ENCODE data around the gene CADM2. TPM values are rescaled to one million over a fixed set of nuclear protein-coding genes. Genes with fewer than 3 reads are reported as not detected.

The CADM2 gene
- total and polyA plus RNA-seq, 2 experiments from 2014 or later, result 13.3 to 47.5 TPM

DNA sequence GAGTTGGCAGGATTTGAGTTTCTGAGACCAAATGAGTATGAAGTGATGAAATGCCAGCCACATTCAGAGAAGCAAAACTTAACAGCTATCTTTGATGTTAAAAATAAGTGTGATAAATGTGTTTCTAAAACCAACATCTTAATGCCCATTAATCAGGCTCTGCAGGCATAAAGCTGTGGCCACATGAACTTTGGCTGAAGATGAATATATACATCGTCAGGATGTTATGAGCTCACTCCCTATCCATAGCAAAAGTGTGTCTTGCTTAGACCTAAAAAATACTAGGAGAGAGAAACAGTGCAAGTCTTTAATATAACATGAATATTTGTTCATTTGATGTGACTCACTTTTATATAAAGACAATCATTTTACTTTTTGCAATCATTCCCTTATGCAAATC is 218.0 kb downstream of the CADM2 start (continued):
- TF ChIP-seq NANOG (IDR thresholded peaks at IDR 0.05; ENCODE audit: borderline replicate concordance), result no peak
- TF ChIP-seq, protein P1, sequence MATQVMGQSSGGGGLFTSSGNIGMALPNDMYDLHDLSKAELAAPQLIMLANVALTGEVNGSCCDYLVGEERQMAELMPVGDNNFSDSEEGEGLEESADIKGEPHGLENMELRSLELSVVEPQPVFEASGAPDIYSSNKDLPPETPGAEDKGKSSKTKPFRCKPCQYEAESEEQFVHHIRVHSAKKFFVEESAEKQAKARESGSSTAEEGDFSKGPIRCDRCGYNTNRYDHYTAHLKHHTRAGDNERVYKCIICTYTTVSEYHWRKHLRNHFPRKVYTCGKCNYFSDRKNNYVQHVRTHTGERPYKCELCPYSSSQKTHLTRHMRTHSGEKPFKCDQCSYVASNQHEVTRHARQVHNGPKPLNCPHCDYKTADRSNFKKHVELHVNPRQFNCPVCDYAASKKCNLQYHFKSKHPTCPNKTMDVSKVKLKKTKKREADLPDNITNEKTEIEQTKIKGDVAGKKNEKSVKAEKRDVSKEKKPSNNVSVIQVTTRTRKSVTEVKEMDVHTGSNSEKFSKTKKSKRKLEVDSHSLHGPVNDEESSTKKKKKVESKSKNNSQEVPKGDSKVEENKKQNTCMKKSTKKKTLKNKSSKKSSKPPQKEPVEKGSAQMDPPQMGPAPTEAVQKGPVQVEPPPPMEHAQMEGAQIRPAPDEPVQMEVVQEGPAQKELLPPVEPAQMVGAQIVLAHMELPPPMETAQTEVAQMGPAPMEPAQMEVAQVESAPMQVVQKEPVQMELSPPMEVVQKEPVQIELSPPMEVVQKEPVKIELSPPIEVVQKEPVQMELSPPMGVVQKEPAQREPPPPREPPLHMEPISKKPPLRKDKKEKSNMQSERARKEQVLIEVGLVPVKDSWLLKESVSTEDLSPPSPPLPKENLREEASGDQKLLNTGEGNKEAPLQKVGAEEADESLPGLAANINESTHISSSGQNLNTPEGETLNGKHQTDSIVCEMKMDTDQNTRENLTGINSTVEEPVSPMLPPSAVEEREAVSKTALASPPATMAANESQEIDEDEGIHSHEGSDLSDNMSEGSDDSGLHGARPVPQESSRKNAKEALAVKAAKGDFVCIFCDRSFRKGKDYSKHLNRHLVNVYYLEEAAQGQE (IDR thresholded peaks at IDR 0.05; ENCODE audit: unreplicated experiment), result no peak

DNA sequence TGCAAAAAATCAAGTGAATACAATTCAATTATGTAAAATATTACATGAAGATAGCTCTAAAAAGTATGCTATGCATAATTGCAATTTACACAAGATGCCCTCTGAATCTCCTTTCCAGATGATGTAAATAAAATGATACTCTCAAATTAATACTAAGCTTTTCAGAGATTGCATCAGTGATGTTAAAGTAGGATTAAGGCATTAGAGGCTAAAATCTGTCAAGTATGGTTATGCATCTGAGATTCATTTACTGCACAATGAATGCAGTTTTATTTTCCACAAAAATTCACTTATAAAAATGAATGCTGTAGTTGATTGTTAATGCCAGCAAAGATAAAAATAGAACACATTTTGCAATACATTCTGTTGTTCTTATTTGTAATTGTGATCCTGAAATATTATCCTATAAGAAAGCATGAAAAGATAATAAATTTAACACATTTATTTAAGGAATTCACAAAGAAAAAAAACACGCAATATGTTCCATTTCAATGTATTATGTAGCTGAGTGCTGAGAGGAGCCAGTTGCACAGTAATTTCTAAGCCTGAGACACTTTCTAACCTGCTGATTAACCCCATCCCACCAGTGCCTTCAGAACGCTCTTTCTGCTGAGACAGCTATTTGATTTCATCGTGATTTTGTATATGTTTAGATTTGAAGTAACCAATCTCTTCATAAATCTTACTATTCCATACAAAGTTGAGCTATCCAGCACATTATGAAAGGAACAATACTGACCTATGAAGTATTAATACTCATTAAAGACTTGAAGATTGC is 224.4 kb downstream of the CADM2 start:
- H3K27ac Mint-ChIP-seq, result no peak overlapping the region
- H3K4me3 Mint-ChIP-seq, result no peak overlapping the region
- Histone ChIP-seq H3K27ac (ENCODE audit: low read depth) (no peak overlapping the region), H3K79me2 (replicated peaks; ENCODE audit: insufficient read depth) (no peaks in the 10 kb centered on the region), H4K20me1 (replicated peaks; ENCODE audit: insufficient read depth) (no peaks in the 10 kb centered on the region), H3K4me3 (no peak overlapping the region), H3K9me2 (ENCODE audit: insufficient read depth) (no peaks in the 10 kb centered on the region), H3K4me2 (no peak overlapping the region), H2AFZ (no peak overlapping the region), H3F3A (replicated peaks; ENCODE audit: low read depth) (no peaks in the 10 kb centered on the region), H3K27me3 (ENCODE audit: insufficient read depth) (no peaks in the 10 kb centered on the region), H3K36me3 (ENCODE audit: insufficient read depth) (no peaks in the 10 kb centered on the region), H3K4me1 (ENCODE audit: insufficient read depth) (no peaks in the 10 kb centered on the region)
- no peaks in the 10 kb centered on the region for H3K4me1 Mint-ChIP-seq
- no peaks in the 10 kb centered on the region for H3K27me3 Mint-ChIP-seq (ENCODE audit: insufficient read depth, low read depth, poor library complexity)
- DNase-seq (ENCODE audit: low spot score) (no peak), ATAC-seq (no peak)
- H3K36me3 Mint-ChIP-seq (ENCODE audit: low read depth), result no peaks in the 10 kb centered on the region
- no peaks in the 10 kb centered on the region for H3K9me3 Mint-ChIP-seq
- TF ChIP-seq ZNF331 (CRISPR knock-in tag; IDR thresholded peaks at IDR 0.05; ENCODE audit: low read depth), result no peak
- TF ChIP-seq, protein P2, sequence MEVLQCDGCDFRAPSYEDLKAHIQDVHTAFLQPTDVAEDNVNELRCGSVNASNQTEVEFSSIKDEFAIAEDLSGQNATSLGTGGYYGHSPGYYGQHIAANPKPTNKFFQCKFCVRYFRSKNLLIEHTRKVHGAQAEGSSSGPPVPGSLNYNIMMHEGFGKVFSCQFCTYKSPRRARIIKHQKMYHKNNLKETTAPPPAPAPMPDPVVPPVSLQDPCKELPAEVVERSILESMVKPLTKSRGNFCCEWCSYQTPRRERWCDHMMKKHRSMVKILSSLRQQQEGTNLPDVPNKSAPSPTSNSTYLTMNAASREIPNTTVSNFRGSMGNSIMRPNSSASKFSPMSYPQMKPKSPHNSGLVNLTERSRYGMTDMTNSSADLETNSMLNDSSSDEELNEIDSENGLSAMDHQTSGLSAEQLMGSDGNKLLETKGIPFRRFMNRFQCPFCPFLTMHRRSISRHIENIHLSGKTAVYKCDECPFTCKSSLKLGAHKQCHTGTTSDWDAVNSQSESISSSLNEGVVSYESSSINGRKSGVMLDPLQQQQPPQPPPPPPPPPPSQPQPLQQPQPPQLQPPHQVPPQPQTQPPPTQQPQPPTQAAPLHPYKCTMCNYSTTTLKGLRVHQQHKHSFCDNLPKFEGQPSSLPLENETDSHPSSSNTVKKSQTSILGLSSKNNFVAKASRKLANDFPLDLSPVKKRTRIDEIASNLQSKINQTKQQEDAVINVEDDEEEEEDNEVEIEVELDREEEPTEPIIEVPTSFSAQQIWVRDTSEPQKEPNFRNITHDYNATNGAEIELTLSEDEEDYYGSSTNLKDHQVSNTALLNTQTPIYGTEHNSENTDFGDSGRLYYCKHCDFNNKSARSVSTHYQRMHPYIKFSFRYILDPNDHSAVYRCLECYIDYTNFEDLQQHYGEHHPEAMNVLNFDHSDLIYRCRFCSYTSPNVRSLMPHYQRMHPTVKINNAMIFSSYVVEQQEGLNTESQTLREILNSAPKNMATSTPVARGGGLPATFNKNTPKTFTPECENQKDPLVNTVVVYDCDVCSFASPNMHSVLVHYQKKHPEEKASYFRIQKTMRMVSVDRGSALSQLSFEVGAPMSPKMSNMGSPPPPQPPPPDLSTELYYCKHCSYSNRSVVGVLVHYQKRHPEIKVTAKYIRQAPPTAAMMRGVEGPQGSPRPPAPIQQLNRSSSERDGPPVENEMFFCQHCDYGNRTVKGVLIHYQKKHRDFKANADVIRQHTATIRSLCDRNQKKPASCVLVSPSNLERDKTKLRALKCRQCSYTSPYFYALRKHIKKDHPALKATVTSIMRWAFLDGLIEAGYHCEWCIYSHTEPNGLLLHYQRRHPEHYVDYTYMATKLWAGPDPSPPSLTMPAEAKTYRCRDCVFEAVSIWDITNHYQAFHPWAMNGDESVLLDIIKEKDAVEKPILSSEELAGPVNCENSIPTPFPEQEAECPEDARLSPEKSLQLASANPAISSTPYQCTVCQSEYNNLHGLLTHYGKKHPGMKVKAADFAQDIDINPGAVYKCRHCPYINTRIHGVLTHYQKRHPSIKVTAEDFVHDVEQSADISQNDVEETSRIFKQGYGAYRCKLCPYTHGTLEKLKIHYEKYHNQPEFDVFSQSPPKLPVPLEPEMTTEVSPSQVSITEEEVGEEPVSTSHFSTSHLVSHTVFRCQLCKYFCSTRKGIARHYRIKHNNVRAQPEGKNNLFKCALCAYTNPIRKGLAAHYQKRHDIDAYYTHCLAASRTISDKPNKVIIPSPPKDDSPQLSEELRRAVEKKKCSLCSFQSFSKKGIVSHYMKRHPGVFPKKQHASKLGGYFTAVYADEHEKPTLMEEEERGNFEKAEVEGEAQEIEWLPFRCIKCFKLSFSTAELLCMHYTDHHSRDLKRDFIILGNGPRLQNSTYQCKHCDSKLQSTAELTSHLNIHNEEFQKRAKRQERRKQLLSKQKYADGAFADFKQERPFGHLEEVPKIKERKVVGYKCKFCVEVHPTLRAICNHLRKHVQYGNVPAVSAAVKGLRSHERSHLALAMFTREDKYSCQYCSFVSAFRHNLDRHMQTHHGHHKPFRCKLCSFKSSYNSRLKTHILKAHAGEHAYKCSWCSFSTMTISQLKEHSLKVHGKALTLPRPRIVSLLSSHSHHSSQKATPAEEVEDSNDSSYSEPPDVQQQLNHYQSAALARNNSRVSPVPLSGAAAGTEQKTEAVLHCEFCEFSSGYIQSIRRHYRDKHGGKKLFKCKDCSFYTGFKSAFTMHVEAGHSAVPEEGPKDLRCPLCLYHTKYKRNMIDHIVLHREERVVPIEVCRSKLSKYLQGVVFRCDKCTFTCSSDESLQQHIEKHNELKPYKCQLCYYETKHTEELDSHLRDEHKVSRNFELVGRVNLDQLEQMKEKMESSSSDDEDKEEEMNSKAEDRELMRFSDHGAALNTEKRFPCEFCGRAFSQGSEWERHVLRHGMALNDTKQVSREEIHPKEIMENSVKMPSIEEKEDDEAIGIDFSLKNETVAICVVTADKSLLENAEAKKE (CRISPR knock-in tag; IDR thresholded peaks at IDR 0.05), result no peak
- TF ChIP-seq, protein P3, sequence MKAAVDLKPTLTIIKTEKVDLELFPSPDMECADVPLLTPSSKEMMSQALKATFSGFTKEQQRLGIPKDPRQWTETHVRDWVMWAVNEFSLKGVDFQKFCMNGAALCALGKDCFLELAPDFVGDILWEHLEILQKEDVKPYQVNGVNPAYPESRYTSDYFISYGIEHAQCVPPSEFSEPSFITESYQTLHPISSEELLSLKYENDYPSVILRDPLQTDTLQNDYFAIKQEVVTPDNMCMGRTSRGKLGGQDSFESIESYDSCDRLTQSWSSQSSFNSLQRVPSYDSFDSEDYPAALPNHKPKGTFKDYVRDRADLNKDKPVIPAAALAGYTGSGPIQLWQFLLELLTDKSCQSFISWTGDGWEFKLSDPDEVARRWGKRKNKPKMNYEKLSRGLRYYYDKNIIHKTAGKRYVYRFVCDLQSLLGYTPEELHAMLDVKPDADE (IDR thresholded peaks at IDR 0.05), result no peak
- no peak for TF ChIP-seq ZNF114 (CRISPR knock-in tag; IDR thresholded peaks at IDR 0.05)
- TF ChIP-seq EZH2 (IDR thresholded peaks at IDR 0.05; ENCODE audit: low read depth, unreplicated experiment), result no peak
- TF ChIP-seq, protein P1 (IDR thresholded peaks at IDR 0.05; ENCODE audit: unreplicated experiment), result no peak
- TF ChIP-seq POLR2AphosphoS5 (IDR thresholded peaks at IDR 0.05; ENCODE audit: low read depth), result no peak
